Stimulated activated CD4-positive, alpha-beta T cell treated with anti-CD3 and anti-CD28 coated beads, Interleukin-2, amount 100 ng/mL, for 48 hours (primary cell): ENCODE data around the gene RBM34.
"Not testable (repeated sequence)": the region's sequence is repeated elsewhere in the genome, so short reads cannot be mapped to it uniquely, and the experiment has no call there.

Experiments
- DNase-seq, 2 donors: peaks; one replicate each; pipeline ENCODE4 v3.0.0-alpha.2; 2020

The RBM34 gene

GRCh38 chr1:235160957-235161684 lies at the start of gene RBM34:
Gene RBM34, minus strand, starts transcription at chr1:235161250. Its CDS starts 24 bp downstream, at chr1:235161226.
- DNase-seq: peak; percentile 91 to 94

GRCh38 chr1:235207209-235207565 lies 46.1 kb upstream of the RBM34 start:
- peak; percentile 19 to 22 for DNase-seq

GRCh38 chr1:235206533-235207208 lies 45.6 kb upstream of the RBM34 start:
- peak in 1 of 2 donors; percentile 7 for DNase-seq

- no peak for DNase-seq
Observed at GRCh38 chr1:235205687-235206086, 44.6 kb upstream of the RBM34 start.

GRCh38 chr1:235203428-235203827 lies 42.4 kb upstream of the RBM34 start:
- DNase-seq: no peak

- not testable (repeated sequence) for DNase-seq
Observed at GRCh38 chr1:235202447-235202846, 41.4 kb upstream of the RBM34 start.

GRCh38 chr1:235199441-235199840 lies 38.4 kb upstream of the RBM34 start:
- DNase-seq: no peak

GRCh38 chr1:235190431-235190830 lies 29.4 kb upstream of the RBM34 start:
- no peak for DNase-seq

- DNase-seq: no peak
Observed at GRCh38 chr1:235187316-235187715, 26.3 kb upstream of the RBM34 start.

- no peak for DNase-seq
Observed at GRCh38 chr1:235181561-235182245, 20.7 kb upstream of the RBM34 start.

- DNase-seq: no peak
Observed at GRCh38 chr1:235180916-235181460, 19.9 kb upstream of the RBM34 start.

- no peak for DNase-seq
Observed at GRCh38 chr1:235176486-235176885, 15.4 kb upstream of the RBM34 start.

- DNase-seq: no peak
Observed at GRCh38 chr1:235169986-235170385, 8.9 kb upstream of the RBM34 start.

- no peak for DNase-seq
Observed at GRCh38 chr1:235168375-235168774, 7.3 kb upstream of the RBM34 start.

GRCh38 chr1:235161685-235162327 lies 756 bp upstream of the RBM34 start:
- no peak for DNase-seq

- no peak for DNase-seq
Observed at GRCh38 chr1:235160383-235160956, 580 bp downstream of the RBM34 start.

GRCh38 chr1:235159930-235160329 lies 1.1 kb downstream of the RBM34 start:
- DNase-seq: not testable (repeated sequence)

GRCh38 chr1:235159284-235159683 lies 1.8 kb downstream of the RBM34 start:
- DNase-seq: not testable (repeated sequence)

GRCh38 chr1:235158680-235159079 lies 2.4 kb downstream of the RBM34 start:
- no peak for DNase-seq

GRCh38 chr1:235157150-235157549 lies 3.9 kb downstream of the RBM34 start:
- DNase-seq: no peak

- DNase-seq: no peak
Observed at GRCh38 chr1:235156740-235157139, 4.3 kb downstream of the RBM34 start.

- no peak for DNase-seq
Observed at GRCh38 chr1:235156265-235156664, 4.8 kb downstream of the RBM34 start.

GRCh38 chr1:235152235-235152634 lies 8.8 kb downstream of the RBM34 start:
- DNase-seq: no peak
